ENCODE data around the gene AFP. TPM values are rescaled to one million over a fixed set of nuclear protein-coding genes. Genes with fewer than 3 reads are reported as not detected.
A peak's percentile ranks its signal among the peaks of the same experiment; 100 is the strongest.

Gene AFP
- total and polyA plus RNA-seq, 2 of the 13 experiments (the other 11 are each of a cell fraction or from before 2014, with no cell fraction given) = 9,434 to 13,105 TPM

GRCh38 chr4:73421708-73422457, 14.1 kb upstream of the AFP start (continued):
- TF ChIP-seq, protein P1, sequence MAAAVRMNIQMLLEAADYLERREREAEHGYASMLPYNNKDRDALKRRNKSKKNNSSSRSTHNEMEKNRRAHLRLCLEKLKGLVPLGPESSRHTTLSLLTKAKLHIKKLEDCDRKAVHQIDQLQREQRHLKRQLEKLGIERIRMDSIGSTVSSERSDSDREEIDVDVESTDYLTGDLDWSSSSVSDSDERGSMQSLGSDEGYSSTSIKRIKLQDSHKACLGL (CRISPR knock-in tag; IDR thresholded peaks at IDR 0.05) = no peak
- peak; percentile 85 for TF ChIP-seq SIN3A (IDR thresholded peaks at IDR 0.05; ENCODE audit: borderline replicate concordance, low read depth, low read length)
- TF ChIP-seq MAF1 (CRISPR knock-in tag; IDR thresholded peaks at IDR 0.05; ENCODE audit: borderline replicate concordance) = 0 out of 2 replicates have a peak, but pooled peaks have one; percentile 5
- TF ChIP-seq POLR2G (IDR thresholded peaks at IDR 0.05; ENCODE audit: low read depth, low read length) = peak; percentile 55
- TF ChIP-seq TCF7L2 (IDR thresholded peaks at IDR 0.05; ENCODE audit: low read depth, low read length) = no peak
- TF ChIP-seq ZNF629 (CRISPR knock-in tag; conservative IDR thresholded peaks at IDR 0.05) = no peak
- no peak for TF ChIP-seq RARG (CRISPR knock-in tag; IDR thresholded peaks at IDR 0.05; ENCODE audit: low read depth)
- no peak for TF ChIP-seq CBX5 (CRISPR knock-in tag; IDR thresholded peaks at IDR 0.05; ENCODE audit: borderline replicate concordance)
- peak; percentile 14; the same call in 1 of the 2 replicates for TF ChIP-seq ELF3 (CRISPR knock-in tag; IDR thresholded peaks at IDR 0.05)
- no peak for TF ChIP-seq USF2 (IDR thresholded peaks at IDR 0.05; ENCODE audit: low read depth, low read length)
- no peak for TF ChIP-seq USF2 (CRISPR knock-in tag; IDR thresholded peaks at IDR 0.05; ENCODE audit: borderline replicate concordance)
- TF ChIP-seq KLF6 (CRISPR knock-in tag; IDR thresholded peaks at IDR 0.05) = 0 out of 2 replicates have a peak, but pooled peaks have one; percentile 2
- no peak for TF ChIP-seq RXRA (CRISPR knock-in tag; IDR thresholded peaks at IDR 0.05)
- TF ChIP-seq ZFAT (CRISPR knock-in tag; conservative IDR thresholded peaks at IDR 0.05) = no peak; the same call in 1 of the 2 replicates
- peak; percentile 53; the same call in 1 of the 2 replicates for TF ChIP-seq ELF4 (CRISPR knock-in tag; IDR thresholded peaks at IDR 0.05; ENCODE audit: borderline replicate concordance)
- TF ChIP-seq POLR2A (IDR thresholded peaks at IDR 0.05; ENCODE audit: insufficient read depth in 1 of 2, low read depth in 2 of 2, low read length in 2 of 2) = peak; percentile 61 to 69
- TF ChIP-seq RFX5 (IDR thresholded peaks at IDR 0.05; ENCODE audit: low read depth, low read length) = no peak
- TF ChIP-seq, protein P2, sequence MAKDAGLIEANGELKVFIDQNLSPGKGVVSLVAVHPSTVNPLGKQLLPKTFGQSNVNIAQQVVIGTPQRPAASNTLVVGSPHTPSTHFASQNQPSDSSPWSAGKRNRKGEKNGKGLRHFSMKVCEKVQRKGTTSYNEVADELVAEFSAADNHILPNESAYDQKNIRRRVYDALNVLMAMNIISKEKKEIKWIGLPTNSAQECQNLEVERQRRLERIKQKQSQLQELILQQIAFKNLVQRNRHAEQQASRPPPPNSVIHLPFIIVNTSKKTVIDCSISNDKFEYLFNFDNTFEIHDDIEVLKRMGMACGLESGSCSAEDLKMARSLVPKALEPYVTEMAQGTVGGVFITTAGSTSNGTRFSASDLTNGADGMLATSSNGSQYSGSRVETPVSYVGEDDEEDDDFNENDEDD (CRISPR knock-in tag; IDR thresholded peaks at IDR 0.05; ENCODE audit: borderline replicate concordance) = no peak
- TF ChIP-seq REST (IDR thresholded peaks at IDR 0.05; ENCODE audit: borderline replicate concordance in 1 of 2, low read depth in 1 of 2, low read length in 2 of 2) = 0 out of 4 replicates have a peak, but pooled peaks of 1 of the 2 experiments have one; percentile 6
- TF ChIP-seq, protein P3, sequence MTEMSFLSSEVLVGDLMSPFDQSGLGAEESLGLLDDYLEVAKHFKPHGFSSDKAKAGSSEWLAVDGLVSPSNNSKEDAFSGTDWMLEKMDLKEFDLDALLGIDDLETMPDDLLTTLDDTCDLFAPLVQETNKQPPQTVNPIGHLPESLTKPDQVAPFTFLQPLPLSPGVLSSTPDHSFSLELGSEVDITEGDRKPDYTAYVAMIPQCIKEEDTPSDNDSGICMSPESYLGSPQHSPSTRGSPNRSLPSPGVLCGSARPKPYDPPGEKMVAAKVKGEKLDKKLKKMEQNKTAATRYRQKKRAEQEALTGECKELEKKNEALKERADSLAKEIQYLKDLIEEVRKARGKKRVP (CRISPR knock-in tag; IDR thresholded peaks at IDR 0.05) = peak in 1 of 2 experiments; percentile 30; a peak in 1 of 4 replicates
- TF ChIP-seq POLR2AphosphoS2 (IDR thresholded peaks at IDR 0.05; ENCODE audit: low read depth, low read length) = peak; percentile 80; the same call in 1 of the 2 replicates
